ENCODE measurements around the gene ANP32B.

ANP32B gene

DNA sequence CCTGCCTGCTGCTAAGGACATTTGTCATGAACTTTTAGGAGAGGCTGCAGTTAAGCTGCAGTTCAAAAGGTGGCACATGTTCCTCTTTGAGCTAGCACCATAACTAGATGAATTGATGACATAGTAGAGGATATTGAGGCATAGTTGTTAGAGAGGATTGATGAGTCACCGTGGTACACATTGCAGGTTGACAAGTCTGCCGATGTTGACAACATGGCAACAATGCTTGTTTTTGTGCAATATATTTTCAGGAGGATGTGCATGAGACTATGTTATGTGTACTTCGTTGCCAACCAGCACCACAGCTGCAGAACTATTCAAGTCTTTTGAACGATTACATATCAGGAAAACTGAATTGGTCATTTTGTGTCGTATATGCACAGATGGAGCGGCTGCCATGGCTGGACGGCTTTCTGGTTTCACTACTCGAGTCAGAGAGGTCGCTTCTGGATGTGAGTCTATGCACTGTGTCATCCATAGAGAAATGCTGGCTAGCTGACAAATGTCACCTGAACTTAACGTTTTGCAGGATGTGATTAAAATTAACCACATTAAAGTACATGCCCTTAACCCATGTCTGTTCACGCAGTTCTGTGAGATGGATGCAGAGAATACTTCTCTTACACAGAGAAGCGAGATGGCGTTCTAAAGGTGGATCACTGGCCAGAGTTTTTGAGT, 24.2 kb downstream of the ANP32B start:
- H3K4me1 ChIP-seq (ENCODE audit: insufficient read depth, low read length, severe bottlenecking): no peaks in the 10 kb centered on the region
- 0 out of 2 replicates have a peak, but pooled peaks cover 2% of the 10 kb centered on the region for H4K20me1 ChIP-seq (ENCODE audit: insufficient read depth, low read length)
- no peaks in the 10 kb centered on the region for H3K9me2 ChIP-seq (ENCODE audit: low read depth, low read length)
- H3K9me3 ChIP-seq (ENCODE audit: low read length): no peaks in the 10 kb centered on the region
- H3K79me2 ChIP-seq (ENCODE audit: insufficient read depth, low read length): no peaks in the 10 kb centered on the region; the same call in 1 of the 2 replicates
- no peak overlapping the region for H2AFZ ChIP-seq (ENCODE audit: low read length)
- no peaks in the 10 kb centered on the region for H3F3A ChIP-seq (ENCODE audit: insufficient read depth, low read length)
- no peaks in the 10 kb centered on the region for H3K27me3 ChIP-seq (ENCODE audit: insufficient read depth, low read length)
- no peak overlapping the region for H3K4me2 ChIP-seq (ENCODE audit: low read length)
- H3K36me3 ChIP-seq (ENCODE audit: insufficient read depth, low read length): peaks cover 100% of the 10 kb centered on the region
- no peak overlapping the region for H3K4me3 ChIP-seq (ENCODE audit: low read depth, low read length, poor library complexity, severe bottlenecking)
- H3K9ac ChIP-seq (ENCODE audit: low read length): no peak overlapping the region
- TF ChIP-seq, protein P1, sequence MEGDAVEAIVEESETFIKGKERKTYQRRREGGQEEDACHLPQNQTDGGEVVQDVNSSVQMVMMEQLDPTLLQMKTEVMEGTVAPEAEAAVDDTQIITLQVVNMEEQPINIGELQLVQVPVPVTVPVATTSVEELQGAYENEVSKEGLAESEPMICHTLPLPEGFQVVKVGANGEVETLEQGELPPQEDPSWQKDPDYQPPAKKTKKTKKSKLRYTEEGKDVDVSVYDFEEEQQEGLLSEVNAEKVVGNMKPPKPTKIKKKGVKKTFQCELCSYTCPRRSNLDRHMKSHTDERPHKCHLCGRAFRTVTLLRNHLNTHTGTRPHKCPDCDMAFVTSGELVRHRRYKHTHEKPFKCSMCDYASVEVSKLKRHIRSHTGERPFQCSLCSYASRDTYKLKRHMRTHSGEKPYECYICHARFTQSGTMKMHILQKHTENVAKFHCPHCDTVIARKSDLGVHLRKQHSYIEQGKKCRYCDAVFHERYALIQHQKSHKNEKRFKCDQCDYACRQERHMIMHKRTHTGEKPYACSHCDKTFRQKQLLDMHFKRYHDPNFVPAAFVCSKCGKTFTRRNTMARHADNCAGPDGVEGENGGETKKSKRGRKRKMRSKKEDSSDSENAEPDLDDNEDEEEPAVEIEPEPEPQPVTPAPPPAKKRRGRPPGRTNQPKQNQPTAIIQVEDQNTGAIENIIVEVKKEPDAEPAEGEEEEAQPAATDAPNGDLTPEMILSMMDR (IDR thresholded peaks at IDR 0.05; ENCODE audit: low read length): no peak
- TF ChIP-seq EZH2 (IDR thresholded peaks at IDR 0.05; ENCODE audit: borderline replicate concordance, low read length): no peak
- no peak overlapping the region for H3K27ac ChIP-seq (ENCODE audit: low read depth, low read length, poor library complexity, severe bottlenecking)

DNA sequence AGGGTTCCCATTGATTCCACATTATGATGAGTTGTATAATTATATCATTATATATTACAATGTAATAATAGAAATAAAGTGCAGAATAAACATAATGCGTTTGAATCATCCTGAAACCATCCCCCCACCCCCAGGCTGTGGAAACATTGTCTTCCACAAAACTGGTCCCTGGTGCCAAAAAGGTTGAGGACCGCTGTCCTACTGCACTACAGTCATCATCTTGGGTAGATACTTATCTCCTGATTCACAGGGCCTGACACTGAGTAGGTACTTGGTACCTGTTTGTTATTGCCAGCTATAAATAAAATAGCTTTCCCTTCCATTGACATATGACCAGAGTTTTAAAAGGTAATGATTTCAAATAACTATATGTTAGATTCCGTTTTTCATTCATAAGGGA, 25.6 kb downstream of the ANP32B start:
- Histone ChIP-seq H4K20me1 (ENCODE audit: insufficient read depth, low read length) (0 out of 2 replicates have a peak, but pooled peaks cover 2% of the 10 kb centered on the region), H3K9me2 (ENCODE audit: low read depth, low read length) (no peaks in the 10 kb centered on the region), H3K27ac (ENCODE audit: low read depth, low read length, poor library complexity, severe bottlenecking) (no peak overlapping the region), H3K4me2 (ENCODE audit: low read length) (no peak overlapping the region), H3K79me2 (ENCODE audit: insufficient read depth, low read length) (no peaks in the 10 kb centered on the region; the same call in 1 of the 2 replicates), H3F3A (ENCODE audit: insufficient read depth, low read length) (no peaks in the 10 kb centered on the region), H2AFZ (ENCODE audit: low read length) (no peak overlapping the region), H3K27me3 (ENCODE audit: insufficient read depth, low read length) (no peaks in the 10 kb centered on the region), H3K36me3 (ENCODE audit: insufficient read depth, low read length) (peaks cover 100% of the 10 kb centered on the region), H3K9me3 (ENCODE audit: low read length) (no peaks in the 10 kb centered on the region), H3K4me1 (ENCODE audit: insufficient read depth, low read length, severe bottlenecking) (no peaks in the 10 kb centered on the region), H3K9ac (ENCODE audit: low read length) (no peak overlapping the region), H3K4me3 (ENCODE audit: low read depth, low read length, poor library complexity, severe bottlenecking) (no peak overlapping the region)
- TF ChIP-seq, protein P1 (IDR thresholded peaks at IDR 0.05; ENCODE audit: low read length): no peak
- no peak for TF ChIP-seq EZH2 (IDR thresholded peaks at IDR 0.05; ENCODE audit: borderline replicate concordance, low read length)

DNA sequence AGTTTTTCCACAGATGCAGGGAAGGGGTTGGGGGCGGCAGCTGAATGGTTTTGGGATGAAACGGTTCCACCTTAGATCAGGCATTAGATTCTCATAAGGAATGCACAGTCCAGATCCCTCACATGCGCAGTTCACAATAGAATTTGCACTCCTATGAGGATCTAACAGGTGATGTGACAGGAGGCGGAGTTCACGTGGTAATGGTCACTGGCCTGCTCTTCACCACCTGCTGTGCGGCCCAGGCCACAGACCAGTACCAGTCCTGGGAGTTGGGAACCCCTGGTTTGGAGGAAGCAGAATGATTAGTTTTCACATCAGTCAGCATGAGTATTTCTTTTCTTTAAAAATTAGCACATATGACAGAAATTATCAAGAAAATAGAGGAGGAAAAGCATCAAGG, 26.3 kb downstream of the ANP32B start:
- Histone ChIP-seq H2AFZ (ENCODE audit: low read length) (no peak overlapping the region), H3K9me3 (ENCODE audit: low read length) (no peaks in the 10 kb centered on the region), H3K9ac (ENCODE audit: low read length) (no peak overlapping the region), H4K20me1 (ENCODE audit: insufficient read depth, low read length) (0 out of 2 replicates have a peak, but pooled peaks cover 2% of the 10 kb centered on the region), H3K79me2 (ENCODE audit: insufficient read depth, low read length) (no peaks in the 10 kb centered on the region; the same call in 1 of the 2 replicates), H3K9me2 (ENCODE audit: low read depth, low read length) (no peaks in the 10 kb centered on the region), H3F3A (ENCODE audit: insufficient read depth, low read length) (no peaks in the 10 kb centered on the region), H3K27ac (ENCODE audit: low read depth, low read length, poor library complexity, severe bottlenecking) (no peak overlapping the region), H3K4me1 (ENCODE audit: insufficient read depth, low read length, severe bottlenecking) (no peaks in the 10 kb centered on the region), H3K4me3 (ENCODE audit: low read depth, low read length, poor library complexity, severe bottlenecking) (no peak overlapping the region), H3K4me2 (ENCODE audit: low read length) (no peak overlapping the region), H3K27me3 (ENCODE audit: insufficient read depth, low read length) (no peaks in the 10 kb centered on the region), H3K36me3 (ENCODE audit: insufficient read depth, low read length) (peaks cover 100% of the 10 kb centered on the region)
- TF ChIP-seq EZH2 (IDR thresholded peaks at IDR 0.05; ENCODE audit: borderline replicate concordance, low read length): no peak
- TF ChIP-seq, protein P1 (IDR thresholded peaks at IDR 0.05; ENCODE audit: low read length): no peak

All from OCI-LY1 (cell line).